HG02884 (cell line): ENCODE results near the gene BCL7A.

Experiments used
- ATAC-seq: cut with Tn5 transposase; IDR thresholded peaks from one replicate; pipeline ENCODE4 v1.9.1; 2021; ENCODE audit warnings: mild to moderate bottlenecking, moderate library complexity; ENCODE audit not compliant: unreplicated experiment

BCL7A gene

GRCh38 chr12:121996945-121997612, 24.6 kb upstream of the BCL7A start:
- no peak for ATAC-seq

- no peak for ATAC-seq
Measured at GRCh38 chr12:122001466-122002209, 20.0 kb upstream of the BCL7A start.

- ATAC-seq = no peak
Measured at GRCh38 chr12:122003651-122004611, 17.8 kb upstream of the BCL7A start.

- ATAC-seq = no peak
Measured at GRCh38 chr12:122004633-122005071, 17.0 kb upstream of the BCL7A start.

GRCh38 chr12:122005252-122005776, 16.4 kb upstream of the BCL7A start:
- no peak for ATAC-seq

- ATAC-seq = no peak
Measured at GRCh38 chr12:122006186-122006926, 15.3 kb upstream of the BCL7A start.

GRCh38 chr12:122009741-122010140, 11.9 kb upstream of the BCL7A start:
- no peak for ATAC-seq

GRCh38 chr12:122012184-122012583, 9.5 kb upstream of the BCL7A start:
- ATAC-seq = no peak

- ATAC-seq = no peak
Measured at GRCh38 chr12:122013136-122013535, 8.5 kb upstream of the BCL7A start.

- no peak for ATAC-seq
Measured at GRCh38 chr12:122013791-122014590, 7.7 kb upstream of the BCL7A start.

- no peak for ATAC-seq
Measured at GRCh38 chr12:122014781-122015180, 6.9 kb upstream of the BCL7A start.

- no peak for ATAC-seq
Measured at GRCh38 chr12:122018457-122018856, 3.2 kb upstream of the BCL7A start.

- ATAC-seq = no peak
Measured at GRCh38 chr12:122018937-122019336, 2.7 kb upstream of the BCL7A start.

- ATAC-seq = no peak
Measured at GRCh38 chr12:122020795-122021192, 890 bp upstream of the BCL7A start.

GRCh38 chr12:122021193-122021821, 377 bp upstream of the BCL7A start:
- no peak for ATAC-seq

GRCh38 chr12:122022393-122023338, 982 bp downstream of the BCL7A start:
- no peak for ATAC-seq

GRCh38 chr12:122023339-122024131, 1.9 kb downstream of the BCL7A start:
- no peak for ATAC-seq
